K562 (cell line): ENCODE results near the gene C2. TPM values are rescaled to one million over a fixed set of nuclear protein-coding genes. Genes with fewer than 3 reads are reported as not detected.

Experiments
- ATAC-seq: fragments of 200-7000 bp; cut with Tn5 transposase; 3 replicates; pipeline ENCODE4 v1.9.1; 2020; ENCODE audit warnings: moderate library complexity
- BruUV-seq: library from RNA; stranded (reverse); fragments of 400-500 nt; replicated peaks from 2 replicates; lab custom pipeline; 2021; lab: Mats Ljungman, UMichigan
- CTCF ChIA-PET: fragments of 300-600 bp; formaldehyde crosslinking; extraction: SDS; loops from one replicate; lab custom pipeline; 2021; ENCODE audit warnings: low intra/inter-chr PET ratio; lab: Yijun Ruan, JAX
- POLR2A ChIA-PET: fragments of 300-600, 350-650 bp; sonication (Branson Sonifier 250); formaldehyde crosslinking; extraction: SDS; loops from one replicate; lab custom pipeline; 2021; ENCODE audit warnings: antibody characterized with exemption, inconsistent platforms; lab: Yijun Ruan, JAX
- DNase-seq, 4 experiments: peaks; one replicate each; pipeline versions ENCODE4 v3.0.0 to v3.0.0-alpha.2; 2011 to 2018; ENCODE audit warnings: low spot score in 3 of 4, mixed read lengths in 3 of 4; ENCODE audit errors: extremely low read depth in 1 of 4
- FAIRE-seq: peaks from 2 replicates; lab custom pipeline; 2011; peaks lifted over from hg19 to GRCh38; lab: Jason Lieb, UNC
- H2AFZ ChIP-seq: 2 replicates; pipeline ENCODE4 v1.6.0; 2011; ENCODE audit warnings: low read depth, low read length, control low read depth, inconsistent platforms
- H3K27ac ChIP-seq: fragments of 200-600 bp; 3 replicates; pipeline ENCODE4 v1.8.0; 2011; ENCODE audit warnings: low read depth, mild to moderate bottlenecking, control low read depth, inconsistent platforms, low read length, moderate library complexity, mixed read lengths; ENCODE audit errors: extremely low read depth
- H3K27me3 ChIP-seq, 2 experiments: fragments of 300-600 bp in 1 of 2; 2 replicates in 1 of 2; 3 replicates in 1 of 2; pipeline versions ENCODE4 v1.6.0 to v1.8.0; 2011; ENCODE audit warnings: inconsistent platforms in 2 of 2, low read length in 2 of 2, mild to moderate bottlenecking in 1 of 2, mixed read lengths in 1 of 2, moderate library complexity in 1 of 2; ENCODE audit not compliant: control insufficient read depth in 2 of 2, insufficient read depth in 2 of 2
- H3K36me3 ChIP-seq: fragments of 300-600 bp; 3 replicates; pipeline ENCODE4 v1.8.0; 2011; ENCODE audit warnings: mild to moderate bottlenecking, low read length, inconsistent platforms; ENCODE audit not compliant: control insufficient read depth, insufficient read depth
- H3K4me1 ChIP-seq, 2 experiments: fragments of 200-600 bp in 1 of 2; replicated peaks in 1 of 2; 2 replicates in 1 of 2; 3 replicates in 1 of 2; pipeline versions ENCODE4 v1.5.1 to v1.8.0; 2011; ENCODE audit warnings: inconsistent platforms in 2 of 2, low read length in 2 of 2, mild to moderate bottlenecking in 1 of 2, mixed read lengths in 1 of 2, moderate library complexity in 1 of 2; ENCODE audit not compliant: control insufficient read depth in 2 of 2, insufficient read depth in 2 of 2
- H3K4me2 ChIP-seq: 2 replicates; pipeline ENCODE4 v1.6.1; 2011; ENCODE audit warnings: low read length, control low read depth, inconsistent platforms, mixed read lengths; ENCODE audit not compliant: insufficient read depth
- H3K4me3 ChIP-seq: fragments of 200-600 bp; sonication (generic), shearing (Covaris generic); 2 replicates; pipeline ENCODE4 v1.5.1; 2016; ENCODE audit warnings: control low read depth, inconsistent platforms
- H3K79me2 ChIP-seq: fragments of 200-600 bp; 3 replicates; pipeline ENCODE4 v1.8.0; 2011; ENCODE audit warnings: low read length, inconsistent platforms; ENCODE audit not compliant: control insufficient read depth, insufficient read depth
- H3K9ac ChIP-seq, 2 experiments: 2 replicates each; pipeline versions ENCODE4 v1.6.0 to v1.6.1; 2011; ENCODE audit warnings: low read depth in 2 of 2, low read length in 2 of 2, control low read depth in 1 of 2, inconsistent platforms in 1 of 2, mild to moderate bottlenecking in 1 of 2, mixed read lengths in 1 of 2; ENCODE audit not compliant: insufficient read depth in 1 of 2
- H3K9me1 ChIP-seq: one replicate; pipeline ENCODE4 v1.6.0; 2011; ENCODE audit warnings: inconsistent platforms, mild to moderate bottlenecking, low read length, moderate library complexity; ENCODE audit not compliant: control insufficient read depth, insufficient read depth
- H3K9me3 ChIP-seq: replicated peaks from 2 replicates; pipeline ENCODE4 v1.5.1; 2011; ENCODE audit warnings: low read depth, low read length, inconsistent platforms; ENCODE audit not compliant: control insufficient read depth, insufficient read depth
- H4K20me1 ChIP-seq: replicated peaks from 2 replicates; pipeline ENCODE4 v1.6.1; 2011; ENCODE audit warnings: low read length, inconsistent platforms, mixed read lengths; ENCODE audit not compliant: control insufficient read depth, insufficient read depth
- FOXA1 ChIP-seq: fragments of 450-650 bp; IDR thresholded peaks from 2 replicates; pipeline ENCODE4 v1.6.1; 2016; ENCODE audit warnings: mild to moderate bottlenecking, borderline replicate concordance
- KAT8 ChIP-seq: fragments of 450-650 bp; IDR thresholded peaks from 2 replicates; pipeline ENCODE4 v1.6.1; 2016; ENCODE audit warnings: low read depth, mild to moderate bottlenecking
- KLF16 ChIP-seq: IDR thresholded peaks from 2 replicates; pipeline ENCODE4 v1.6.1; 2016; ENCODE audit warnings: antibody characterized with exemption
- NCOA1 ChIP-seq: fragments of 450-650 bp; IDR thresholded peaks from 2 replicates; pipeline ENCODE4 v1.6.1; 2016; ENCODE audit warnings: low read depth
- POLR3A ChIP-seq: IDR thresholded peaks from 2 replicates; pipeline ENCODE4 v1.6.1; 2011; ENCODE audit warnings: borderline replicate concordance, mild to moderate bottlenecking, moderate library complexity; ENCODE audit not compliant: insufficient read length, insufficient read depth; ENCODE audit errors: extremely low read depth
- ZNF143 ChIP-seq: sonication (generic); formaldehyde crosslinking; IDR thresholded peaks from 2 replicates; pipeline ENCODE4 v1.9.0; 2022; ENCODE audit warnings: mild to moderate bottlenecking, missing genetic modification reagents
- ZNF717 ChIP-seq: fragments of 250-450 bp; sonication (Bioruptor Pico); IDR thresholded peaks from 2 replicates; pipeline ENCODE4 v1.5.0; 2021
- WGBS: fragments of 100-300 bp; shearing (Covaris generic); methylation state at CpG from one replicate; pipeline ENCODE4 v1.1.6; 2016; ENCODE audit warnings: low coverage, mixed read lengths; ENCODE audit not compliant: insufficient coverage; ENCODE audit errors: missing lambda C conversion rate; 5-methylcytosine and 5-hydroxymethylcytosine counted together
- in situ Hi-C: fragments of 300-500 bp; cut with MboI; formaldehyde crosslinking; loops from 4 replicates; pipeline ENCODE4 v1.15.0; 2018; ENCODE audit warnings: inconsistent platforms, mixed read lengths
- intact Hi-C: fragments of 100-400 bp; cut with micrococcal nuclease; formaldehyde crosslinking; loops from 2 replicates; pipeline ENCODE4 v1.14.2; 2022
- polyA plus RNA-seq, 8 experiments: library from polyadenylated mRNA; depleted of rRNA in 4 of 8; stranded (reverse) in 5 of 8; unstranded in 3 of 8; fragments of >200 nt; fragmentation: Nextera tagmentation in 2 of 8; fragmentation: Illumina TruSeq in 1 of 8; extraction: Ambion mirVana in 2 of 8; extraction: Trizol in 1 of 8; gene quantifications; 2 replicates each; pipeline versions ENCODE4 v1.2.1 to v1.2.3, GENCODE V29; 2011 to 2014; ENCODE audit warnings: inconsistent platforms in 1 of 8, missing spikeins in 1 of 8
- total RNA-seq, 7 experiments: library from RNA; depleted of rRNA in 6 of 7; stranded (reverse); fragments of >200 nt in 6 of 7; fragmentation: Illumina TruSeq in 2 of 7; extraction: Trizol in 2 of 7; gene quantifications; 2 replicates each; pipeline versions ENCODE4 v1.2.1 to v1.2.3, GENCODE V29; 2011 to 2021; ENCODE audit warnings: low replicate concordance in 1 of 7
- TF ChIP-seq, protein P1 (sequence below): IDR thresholded peaks from 2 replicates; pipeline ENCODE4 v1.6.1; 2011; ENCODE audit warnings: borderline replicate concordance, low read depth, mild to moderate bottlenecking, moderate library complexity, low read length; ENCODE audit not compliant: insufficient read depth, poor library complexity, severe bottlenecking
- TF ChIP-seq, protein P2 (sequence below): fragments of 450-650 bp; formaldehyde crosslinking; IDR thresholded peaks from 2 replicates; pipeline ENCODE4 v1.4.0; 2022; ENCODE audit warnings: missing genetic modification characterization
- TF ChIP-seq, protein P3 (sequence below): sonication (generic); formaldehyde crosslinking; IDR thresholded peaks from 2 replicates; pipeline ENCODE4 v1.9.0; 2022; ENCODE audit warnings: mild to moderate bottlenecking, missing genetic modification reagents
- TF ChIP-seq, protein P4 (sequence below): sonication (generic); formaldehyde crosslinking; IDR thresholded peaks from 2 replicates; pipeline ENCODE4 v1.8.1; 2023; ENCODE audit warnings: mild to moderate bottlenecking, missing genetic modification reagents
- TF ChIP-seq, protein P5 (sequence below), 2 experiments: fragments of 450-650 bp in 1 of 2; sonication (generic) in 1 of 2; formaldehyde crosslinking; conservative IDR thresholded peaks; 2 replicates each; pipeline versions ENCODE4 v1.4.0 to v1.8.1; 2020 to 2022; ENCODE audit warnings: mild to moderate bottlenecking in 1 of 2, missing genetic modification reagents in 1 of 2

Gene C2
- total and polyA plus RNA-seq, 9 of the 15 experiments (the other 6 are each of a cell fraction or from before 2014, with no cell fraction given): 0.05 to 1.1 (median 0.39) TPM; not detected in 1

DNA sequence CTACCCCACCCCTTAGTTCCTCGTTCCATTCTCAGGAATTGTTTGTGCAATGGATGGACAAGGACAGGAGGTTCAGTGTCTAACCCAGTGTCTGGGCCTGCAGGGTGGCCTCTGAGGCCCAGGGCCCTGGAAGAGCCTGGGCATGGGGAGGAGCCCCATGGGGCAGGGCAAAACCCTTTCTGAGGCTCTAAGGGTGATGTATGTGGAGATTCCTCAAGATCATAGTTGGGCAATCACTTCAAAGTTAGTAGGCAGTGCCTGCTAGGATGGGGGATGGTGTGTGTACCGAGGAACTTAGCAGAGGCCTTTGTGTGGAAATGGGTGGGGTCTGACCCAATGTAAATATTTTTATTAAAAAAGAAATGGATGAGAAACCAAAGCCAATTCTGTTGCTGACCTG lies 6.7 kb upstream of the C2 start:
- Histone ChIP-seq H3K4me3 (no peak overlapping the region), H2AFZ (no peak overlapping the region), H3K4me2 (no peak overlapping the region), H3K9ac (peak overlapping the region in 1 of 2 experiments; percentile 50; a peak in 1 of 4 replicates), H3K27ac (no peak overlapping the region), H3K9me3 (peaks cover 4% of the 10 kb centered on the region), H3K36me3 (no peaks in the 10 kb centered on the region), H4K20me1 (no peaks in the 10 kb centered on the region), H3K9me1 (no peaks in the 10 kb centered on the region), H3K79me2 (no peaks in the 10 kb centered on the region)
- intact Hi-C loops (no loop called here), in situ Hi-C loops (no loop called here)
- CTCF ChIA-PET: no interaction called here
- FAIRE-seq: no peak
- no TSS peak for BruUV-seq
- no peak for ATAC-seq
- TF ChIP-seq NCOA1 (no peak), ZNF143 (CRISPR knock-in tag) (no peak), POLR3A (no peak), FOXA1 (no peak), ZNF717 (CRISPR knock-in tag) (no peak), KLF16 (no peak), KAT8 (no peak)
- TF ChIP-seq, protein P1, sequence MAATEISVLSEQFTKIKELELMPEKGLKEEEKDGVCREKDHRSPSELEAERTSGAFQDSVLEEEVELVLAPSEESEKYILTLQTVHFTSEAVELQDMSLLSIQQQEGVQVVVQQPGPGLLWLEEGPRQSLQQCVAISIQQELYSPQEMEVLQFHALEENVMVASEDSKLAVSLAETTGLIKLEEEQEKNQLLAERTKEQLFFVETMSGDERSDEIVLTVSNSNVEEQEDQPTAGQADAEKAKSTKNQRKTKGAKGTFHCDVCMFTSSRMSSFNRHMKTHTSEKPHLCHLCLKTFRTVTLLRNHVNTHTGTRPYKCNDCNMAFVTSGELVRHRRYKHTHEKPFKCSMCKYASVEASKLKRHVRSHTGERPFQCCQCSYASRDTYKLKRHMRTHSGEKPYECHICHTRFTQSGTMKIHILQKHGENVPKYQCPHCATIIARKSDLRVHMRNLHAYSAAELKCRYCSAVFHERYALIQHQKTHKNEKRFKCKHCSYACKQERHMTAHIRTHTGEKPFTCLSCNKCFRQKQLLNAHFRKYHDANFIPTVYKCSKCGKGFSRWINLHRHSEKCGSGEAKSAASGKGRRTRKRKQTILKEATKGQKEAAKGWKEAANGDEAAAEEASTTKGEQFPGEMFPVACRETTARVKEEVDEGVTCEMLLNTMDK: no peak
- TF ChIP-seq, protein P2, sequence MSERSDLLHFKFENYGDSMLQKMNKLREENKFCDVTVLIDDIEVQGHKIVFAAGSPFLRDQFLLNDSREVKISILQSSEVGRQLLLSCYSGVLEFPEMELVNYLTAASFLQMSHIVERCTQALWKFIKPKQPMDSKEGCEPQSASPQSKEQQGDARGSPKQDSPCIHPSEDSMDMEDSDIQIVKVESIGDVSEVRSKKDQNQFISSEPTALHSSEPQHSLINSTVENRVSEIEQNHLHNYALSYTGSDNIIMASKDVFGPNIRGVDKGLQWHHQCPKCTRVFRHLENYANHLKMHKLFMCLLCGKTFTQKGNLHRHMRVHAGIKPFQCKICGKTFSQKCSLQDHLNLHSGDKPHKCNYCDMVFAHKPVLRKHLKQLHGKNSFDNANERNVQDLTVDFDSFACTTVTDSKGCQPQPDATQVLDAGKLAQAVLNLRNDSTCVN (CRISPR knock-in tag): no peak
- TF ChIP-seq, protein P3, sequence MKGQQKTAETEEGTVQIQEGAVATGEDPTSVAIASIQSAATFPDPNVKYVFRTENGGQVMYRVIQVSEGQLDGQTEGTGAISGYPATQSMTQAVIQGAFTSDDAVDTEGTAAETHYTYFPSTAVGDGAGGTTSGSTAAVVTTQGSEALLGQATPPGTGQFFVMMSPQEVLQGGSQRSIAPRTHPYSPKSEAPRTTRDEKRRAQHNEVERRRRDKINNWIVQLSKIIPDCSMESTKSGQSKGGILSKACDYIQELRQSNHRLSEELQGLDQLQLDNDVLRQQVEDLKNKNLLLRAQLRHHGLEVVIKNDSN (CRISPR knock-in tag): no peak
- TF ChIP-seq, protein P4, sequence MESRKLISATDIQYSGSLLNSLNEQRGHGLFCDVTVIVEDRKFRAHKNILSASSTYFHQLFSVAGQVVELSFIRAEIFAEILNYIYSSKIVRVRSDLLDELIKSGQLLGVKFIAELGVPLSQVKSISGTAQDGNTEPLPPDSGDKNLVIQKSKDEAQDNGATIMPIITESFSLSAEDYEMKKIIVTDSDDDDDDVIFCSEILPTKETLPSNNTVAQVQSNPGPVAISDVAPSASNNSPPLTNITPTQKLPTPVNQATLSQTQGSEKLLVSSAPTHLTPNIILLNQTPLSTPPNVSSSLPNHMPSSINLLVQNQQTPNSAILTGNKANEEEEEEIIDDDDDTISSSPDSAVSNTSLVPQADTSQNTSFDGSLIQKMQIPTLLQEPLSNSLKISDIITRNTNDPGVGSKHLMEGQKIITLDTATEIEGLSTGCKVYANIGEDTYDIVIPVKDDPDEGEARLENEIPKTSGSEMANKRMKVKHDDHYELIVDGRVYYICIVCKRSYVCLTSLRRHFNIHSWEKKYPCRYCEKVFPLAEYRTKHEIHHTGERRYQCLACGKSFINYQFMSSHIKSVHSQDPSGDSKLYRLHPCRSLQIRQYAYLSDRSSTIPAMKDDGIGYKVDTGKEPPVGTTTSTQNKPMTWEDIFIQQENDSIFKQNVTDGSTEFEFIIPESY (CRISPR knock-in tag): no peak
- TF ChIP-seq, protein P5, sequence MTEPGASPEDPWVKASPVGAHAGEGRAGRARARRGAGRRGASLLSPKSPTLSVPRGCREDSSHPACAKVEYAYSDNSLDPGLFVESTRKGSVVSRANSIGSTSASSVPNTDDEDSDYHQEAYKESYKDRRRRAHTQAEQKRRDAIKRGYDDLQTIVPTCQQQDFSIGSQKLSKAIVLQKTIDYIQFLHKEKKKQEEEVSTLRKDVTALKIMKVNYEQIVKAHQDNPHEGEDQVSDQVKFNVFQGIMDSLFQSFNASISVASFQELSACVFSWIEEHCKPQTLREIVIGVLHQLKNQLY (CRISPR knock-in tag; conservative IDR thresholded peaks at IDR 0.05): no peak
- TF ChIP-seq, all 486 proteins: peak for 0
- POLR2A ChIA-PET: interaction anchor here (0.5 to 2.2 kb wide), 3 partner anchors 17 to 181 kb away, joined by 3 to 6 read pairs (median 3); partner anchors contain the start of gene MSH5
- H3K4me1 ChIP-seq: peaks cover 0 to 3% of the 10 kb centered on the region in 2 experiments; a peak in 1 of 5 replicates
- WGBS: 15% methylated on average over 2 of the region's 2 CpGs
- DNase-seq: no peak
- H3K27me3 ChIP-seq: no peaks in the 10 kb centered on the region
